Measurements from ENCODE around the gene IL17A. TPM values are rescaled to one million over a fixed set of nuclear protein-coding genes. Genes with fewer than 3 reads are reported as not detected.

Gene IL17A
- total and polyA plus RNA-seq, 3 experiments from 2014 or later = 0.51 to 0.63 TPM; not detected in 1

GRCh38 chr6:52210227-52210626 lies 24.1 kb downstream of the IL17A start:
- H3K4me1 ChIP-seq (ENCODE audit: insufficient read depth, low read length) = no peaks in the 10 kb centered on the region
- peaks cover 27 to 42% of the 10 kb centered on the region in 2 donors for H3K27me3 Mint-ChIP-seq
- H3K27me3 ChIP-seq (ENCODE audit: insufficient read depth, low read length, poor library complexity, severe bottlenecking) = no peaks in the 10 kb centered on the region
- H3K9me3 Mint-ChIP-seq = peaks cover 0 to 2% (median 0%) of the 10 kb centered on the region in 5 donors
- POLR2A ChIA-PET = no interaction called here
- no peaks in the 10 kb centered on the region for H3K36me3 ChIP-seq (ENCODE audit: insufficient read depth, low read length)
- CTCF ChIA-PET = interaction anchor here (1.4 kb wide), 1 partner anchor 12 kb away, joined by 3 read pairs; no protein-coding TSS in a partner anchor
- no peak overlapping the region for H3K4me3 ChIP-seq (ENCODE audit: low read length)
- DNase-seq = no peak
- no peaks in the 10 kb centered on the region for H3K4me1 Mint-ChIP-seq
- H3K27ac ChIP-seq (ENCODE audit: low read depth, low read length) = no peak overlapping the region
- H3K4me3 Mint-ChIP-seq = no peak overlapping the region
- H3K27ac Mint-ChIP-seq = no peak overlapping the region
- H3K9me3 ChIP-seq (ENCODE audit: low read length) = no peaks in the 10 kb centered on the region
- H3K36me3 Mint-ChIP-seq = no peaks in the 10 kb centered on the region

GRCh38 chr6:52213127-52213526 lies 27.0 kb downstream of the IL17A start:
- Mint-ChIP-seq H3K4me1 (no peaks in the 10 kb centered on the region), H3K36me3 (no peaks in the 10 kb centered on the region), H3K27ac (no peak overlapping the region), H3K27me3 (peaks cover 19 to 30% of the 10 kb centered on the region in 2 donors), H3K4me3 (no peak overlapping the region), H3K9me3 (no peaks in the 10 kb centered on the region)
- POLR2A ChIA-PET = no interaction called here
- H3K4me3 ChIP-seq (ENCODE audit: low read length) = no peak overlapping the region
- no peak overlapping the region for H3K27ac ChIP-seq (ENCODE audit: low read depth, low read length)
- no peaks in the 10 kb centered on the region for H3K27me3 ChIP-seq (ENCODE audit: insufficient read depth, low read length, poor library complexity, severe bottlenecking)
- H3K4me1 ChIP-seq (ENCODE audit: insufficient read depth, low read length) = no peaks in the 10 kb centered on the region
- CTCF ChIA-PET = interaction anchor here (1.9 kb wide), 1 partner anchor 49 kb away, joined by 5 read pairs; no protein-coding TSS in a partner anchor
- H3K36me3 ChIP-seq (ENCODE audit: insufficient read depth, low read length) = no peaks in the 10 kb centered on the region
- no peaks in the 10 kb centered on the region for H3K9me3 ChIP-seq (ENCODE audit: low read length)
- no peak for DNase-seq

- no peaks in the 10 kb centered on the region for H3K4me1 ChIP-seq (ENCODE audit: insufficient read depth, low read length)
- DNase-seq = no peak
- Mint-ChIP-seq H3K4me1 (no peaks in the 10 kb centered on the region), H3K36me3 (no peaks in the 10 kb centered on the region), H3K27me3 (peaks cover 11 to 16% of the 10 kb centered on the region in 2 donors), H3K27ac (no peak overlapping the region), H3K9me3 (no peaks in the 10 kb centered on the region), H3K4me3 (no peak overlapping the region)
- ChIA-PET POLR2A (no interaction called here), CTCF (no interaction called here)
- no peaks in the 10 kb centered on the region for H3K27me3 ChIP-seq (ENCODE audit: insufficient read depth, low read length, poor library complexity, severe bottlenecking)
- H3K9me3 ChIP-seq (ENCODE audit: low read length) = no peaks in the 10 kb centered on the region
- H3K27ac ChIP-seq (ENCODE audit: low read depth, low read length) = no peak overlapping the region
- no peaks in the 10 kb centered on the region for H3K36me3 ChIP-seq (ENCODE audit: insufficient read depth, low read length)
- H3K4me3 ChIP-seq (ENCODE audit: low read length) = no peak overlapping the region
Observed at GRCh38 chr6:52215787-52216186, 29.6 kb downstream of the IL17A start.

GRCh38 chr6:52216932-52217575 lies 30.9 kb downstream of the IL17A start:
- H3K27me3 ChIP-seq (ENCODE audit: insufficient read depth, low read length, poor library complexity, severe bottlenecking) = no peaks in the 10 kb centered on the region
- H3K36me3 ChIP-seq (ENCODE audit: insufficient read depth, low read length) = no peaks in the 10 kb centered on the region
- H3K4me3 ChIP-seq (ENCODE audit: low read length) = no peak overlapping the region
- no peaks in the 10 kb centered on the region for H3K9me3 Mint-ChIP-seq
- DNase-seq = no peak
- H3K4me1 Mint-ChIP-seq = peaks cover 6 to 8% (median 7%) of the 10 kb centered on the region in 3 donors
- H3K27me3 Mint-ChIP-seq = peaks cover 10 to 11% of the 10 kb centered on the region in 2 donors
- H3K36me3 Mint-ChIP-seq = no peaks in the 10 kb centered on the region
- H3K27ac Mint-ChIP-seq = no peak overlapping the region
- no peaks in the 10 kb centered on the region for H3K4me1 ChIP-seq (ENCODE audit: insufficient read depth, low read length)
- POLR2A ChIA-PET = no interaction called here
- no peak overlapping the region for H3K4me3 Mint-ChIP-seq
- CTCF ChIA-PET = no interaction called here
- H3K9me3 ChIP-seq (ENCODE audit: low read length) = no peaks in the 10 kb centered on the region
- H3K27ac ChIP-seq (ENCODE audit: low read depth, low read length) = no peak overlapping the region

- Mint-ChIP-seq H3K27me3 (peaks cover 6 to 8% of the 10 kb centered on the region in 2 donors), H3K27ac (no peak overlapping the region), H3K4me3 (no peak overlapping the region), H3K4me1 (peaks cover 6 to 8% (median 7%) of the 10 kb centered on the region in 3 donors), H3K36me3 (no peaks in the 10 kb centered on the region), H3K9me3 (no peaks in the 10 kb centered on the region)
- Histone ChIP-seq H3K4me1 (ENCODE audit: insufficient read depth, low read length) (no peaks in the 10 kb centered on the region), H3K36me3 (ENCODE audit: insufficient read depth, low read length) (no peaks in the 10 kb centered on the region), H3K9me3 (ENCODE audit: low read length) (no peaks in the 10 kb centered on the region), H3K27me3 (ENCODE audit: insufficient read depth, low read length, poor library complexity, severe bottlenecking) (no peaks in the 10 kb centered on the region), H3K27ac (ENCODE audit: low read depth, low read length) (no peak overlapping the region), H3K4me3 (ENCODE audit: low read length) (no peak overlapping the region)
- DNase-seq = no peak
- ChIA-PET POLR2A (no interaction called here), CTCF (no interaction called here)
Observed at GRCh38 chr6:52217761-52218160, 31.6 kb downstream of the IL17A start.

DNA sequence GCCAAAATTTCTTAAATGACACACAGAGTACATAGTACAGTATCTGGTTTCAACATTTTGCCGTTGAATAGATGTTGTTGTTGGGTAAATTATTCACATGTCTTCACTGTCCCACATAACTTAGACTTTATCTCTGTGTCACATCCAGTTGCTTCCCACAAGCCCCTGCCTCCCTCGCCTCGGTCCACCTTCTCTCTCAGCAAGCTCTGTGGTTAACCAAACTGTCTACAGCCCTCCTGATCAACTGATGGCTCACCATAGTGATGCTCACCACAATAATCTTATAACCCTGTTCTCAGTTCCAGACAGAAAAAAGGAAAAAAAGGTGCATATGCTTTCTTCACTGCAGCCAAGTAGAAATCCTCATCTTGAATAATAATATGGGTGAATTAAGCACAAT lies 35.1 kb downstream of the IL17A start:
- Histone ChIP-seq H3K27ac (ENCODE audit: low read depth, low read length) (no peak overlapping the region), H3K4me1 (ENCODE audit: insufficient read depth, low read length) (no peaks in the 10 kb centered on the region), H3K4me3 (ENCODE audit: low read length) (no peak overlapping the region), H3K36me3 (ENCODE audit: insufficient read depth, low read length) (no peaks in the 10 kb centered on the region), H3K9me3 (ENCODE audit: low read length) (no peaks in the 10 kb centered on the region), H3K27me3 (ENCODE audit: insufficient read depth, low read length, poor library complexity, severe bottlenecking) (no peaks in the 10 kb centered on the region)
- Mint-ChIP-seq H3K4me3 (no peak overlapping the region), H3K27ac (no peak overlapping the region), H3K36me3 (no peaks in the 10 kb centered on the region), H3K4me1 (peaks cover 6 to 8% (median 7%) of the 10 kb centered on the region in 3 donors), H3K9me3 (no peaks in the 10 kb centered on the region), H3K27me3 (peaks cover 4 to 21% of the 10 kb centered on the region in 2 donors)
- DNase-seq = no peak
- POLR2A ChIA-PET = no interaction called here
- CTCF ChIA-PET = no interaction called here

GRCh38 chr6:52227495-52227894 lies 41.3 kb downstream of the IL17A start:
- no peaks in the 10 kb centered on the region for H3K9me3 Mint-ChIP-seq
- no peak overlapping the region for H3K27ac Mint-ChIP-seq
- no peaks in the 10 kb centered on the region for H3K36me3 ChIP-seq (ENCODE audit: insufficient read depth, low read length)
- no peaks in the 10 kb centered on the region for H3K4me1 ChIP-seq (ENCODE audit: insufficient read depth, low read length)
- no peak overlapping the region for H3K4me3 ChIP-seq (ENCODE audit: low read length)
- no peak for DNase-seq
- no peak overlapping the region for H3K4me3 Mint-ChIP-seq
- no peak overlapping the region for H3K27ac ChIP-seq (ENCODE audit: low read depth, low read length)
- ChIA-PET POLR2A (no interaction called here), CTCF (no interaction called here)
- H3K9me3 ChIP-seq (ENCODE audit: low read length) = no peaks in the 10 kb centered on the region
- H3K27me3 ChIP-seq (ENCODE audit: insufficient read depth, low read length, poor library complexity, severe bottlenecking) = peaks cover 7% of the 10 kb centered on the region
- peaks cover 13 to 39% of the 10 kb centered on the region in 2 donors for H3K27me3 Mint-ChIP-seq
- no peaks in the 10 kb centered on the region for H3K36me3 Mint-ChIP-seq
- peaks cover 6 to 25% (median 19%) of the 10 kb centered on the region in 3 donors for H3K4me1 Mint-ChIP-seq

DNA sequence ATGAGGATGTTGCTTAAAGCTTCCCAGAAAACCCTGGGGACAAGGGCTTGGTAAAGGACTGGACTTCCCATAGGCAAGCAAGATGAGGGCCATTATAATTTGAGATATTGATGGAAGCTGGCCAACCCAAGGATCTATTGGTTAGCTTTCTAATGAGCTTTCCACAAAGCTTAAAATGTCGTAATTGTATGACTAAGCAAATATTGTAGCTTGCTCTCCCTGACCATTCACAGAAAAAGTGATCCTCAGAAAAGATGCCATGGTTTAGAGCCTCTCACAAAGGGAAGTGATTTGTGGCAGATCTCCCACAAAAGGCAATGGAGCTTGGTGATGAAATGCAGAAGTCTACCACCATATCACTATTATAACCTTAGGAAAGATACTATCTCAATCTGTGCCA lies 44.5 kb downstream of the IL17A start:
- H3K9me3 ChIP-seq (ENCODE audit: low read length) = no peaks in the 10 kb centered on the region
- peaks cover 19% of the 10 kb centered on the region for H3K27me3 ChIP-seq (ENCODE audit: insufficient read depth, low read length, poor library complexity, severe bottlenecking)
- H3K27ac Mint-ChIP-seq = peak overlapping the region in 1 of 8 donors; percentile 27
- H3K4me3 ChIP-seq (ENCODE audit: low read length) = no peak overlapping the region
- no peaks in the 10 kb centered on the region for H3K9me3 Mint-ChIP-seq
- no peak overlapping the region for H3K27ac ChIP-seq (ENCODE audit: low read depth, low read length)
- no peaks in the 10 kb centered on the region for H3K36me3 ChIP-seq (ENCODE audit: insufficient read depth, low read length)
- CTCF ChIA-PET = interaction anchor here (0.7 kb wide), 1 partner anchor 33 kb away, joined by 3 read pairs; no protein-coding TSS in a partner anchor
- peaks cover 6 to 25% (median 19%) of the 10 kb centered on the region in 3 donors for H3K4me1 Mint-ChIP-seq
- H3K4me3 Mint-ChIP-seq = no peak overlapping the region
- DNase-seq = no peak
- no peaks in the 10 kb centered on the region for H3K36me3 Mint-ChIP-seq
- peaks cover 23 to 45% of the 10 kb centered on the region in 2 donors for H3K27me3 Mint-ChIP-seq
- no peaks in the 10 kb centered on the region for H3K4me1 ChIP-seq (ENCODE audit: insufficient read depth, low read length)
- POLR2A ChIA-PET = no interaction called here

Data from CD8-positive, alpha-beta memory T cell (primary cell).